Gastroesophageal sphincter (tissue), 3 donors: ENCODE measurements around the gene RAB3B.

Experiments
- POLR2A ChIP-seq, 2 donors: fragments of 450-650 bp; IDR thresholded peaks; one replicate each; pipeline ENCODE4 v1.6.1; 2017; ENCODE audit warnings: antibody characterized with exemption in 2 of 2, mild to moderate bottlenecking in 2 of 2, moderate library complexity in 1 of 2
- POLR2AphosphoS5 ChIP-seq: sonication (generic); formaldehyde crosslinking; IDR thresholded peaks from one replicate; pipeline ENCODE4 v1.6.1; 2017; ENCODE audit warnings: antibody characterized with exemption
- TF ChIP-seq, protein P1 (sequence below), 4 experiments: fragments of 200-600 bp in 2 of 4; fragments of 450-650 bp in 2 of 4; sonication (generic) in 1 of 4; IDR thresholded peaks; one replicate each; pipeline ENCODE4 v1.5.1; 2017 to 2019; ENCODE audit warnings: antibody characterized with exemption in 4 of 4, mild to moderate bottlenecking in 2 of 4, moderate library complexity in 2 of 4

DNA sequence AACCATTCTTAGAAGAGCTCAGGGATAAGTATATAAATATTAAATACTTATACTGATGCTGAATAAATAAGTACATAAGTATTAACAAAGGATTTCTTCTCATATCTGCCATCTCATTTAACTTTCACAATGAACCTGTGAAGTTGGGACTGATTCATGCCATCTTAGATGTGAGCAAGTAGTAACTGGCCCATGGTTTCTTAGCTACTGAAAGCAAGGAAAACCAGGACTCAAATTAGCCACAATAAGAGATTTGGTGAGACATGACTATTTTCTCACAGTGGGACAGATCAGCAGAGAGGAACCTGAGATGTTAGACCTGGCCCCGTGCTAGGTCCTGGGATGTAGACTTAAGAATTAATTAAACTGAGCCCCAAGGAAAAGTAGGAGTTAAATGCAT, 8.2 kb upstream of the RAB3B start:
- TF ChIP-seq POLR2A (IDR thresholded peaks at IDR 0.05) (no peak), POLR2AphosphoS5 (no peak)
- TF ChIP-seq, protein P1, sequence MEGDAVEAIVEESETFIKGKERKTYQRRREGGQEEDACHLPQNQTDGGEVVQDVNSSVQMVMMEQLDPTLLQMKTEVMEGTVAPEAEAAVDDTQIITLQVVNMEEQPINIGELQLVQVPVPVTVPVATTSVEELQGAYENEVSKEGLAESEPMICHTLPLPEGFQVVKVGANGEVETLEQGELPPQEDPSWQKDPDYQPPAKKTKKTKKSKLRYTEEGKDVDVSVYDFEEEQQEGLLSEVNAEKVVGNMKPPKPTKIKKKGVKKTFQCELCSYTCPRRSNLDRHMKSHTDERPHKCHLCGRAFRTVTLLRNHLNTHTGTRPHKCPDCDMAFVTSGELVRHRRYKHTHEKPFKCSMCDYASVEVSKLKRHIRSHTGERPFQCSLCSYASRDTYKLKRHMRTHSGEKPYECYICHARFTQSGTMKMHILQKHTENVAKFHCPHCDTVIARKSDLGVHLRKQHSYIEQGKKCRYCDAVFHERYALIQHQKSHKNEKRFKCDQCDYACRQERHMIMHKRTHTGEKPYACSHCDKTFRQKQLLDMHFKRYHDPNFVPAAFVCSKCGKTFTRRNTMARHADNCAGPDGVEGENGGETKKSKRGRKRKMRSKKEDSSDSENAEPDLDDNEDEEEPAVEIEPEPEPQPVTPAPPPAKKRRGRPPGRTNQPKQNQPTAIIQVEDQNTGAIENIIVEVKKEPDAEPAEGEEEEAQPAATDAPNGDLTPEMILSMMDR (IDR thresholded peaks at IDR 0.05), result no peak
